Stimulated activated CD8-positive, alpha-beta memory T cell treated with anti-CD3 and anti-CD28 coated beads, Interleukin-12 subunit alpha, Interleukin-12 subunit beta, amount 100 ng/mL, for 4 hours (primary cell): ENCODE measurements around the gene TMEM14A.
"Not testable (repeated sequence)": the region's sequence is repeated elsewhere in the genome, so short reads cannot be mapped to it uniquely, and the experiment has no call there.

Experiments used
- DNase-seq: peaks from one replicate; pipeline ENCODE4 v3.0.0-alpha.2; 2020; ENCODE audit warnings: low read depth

TMEM14A gene

DNA sequence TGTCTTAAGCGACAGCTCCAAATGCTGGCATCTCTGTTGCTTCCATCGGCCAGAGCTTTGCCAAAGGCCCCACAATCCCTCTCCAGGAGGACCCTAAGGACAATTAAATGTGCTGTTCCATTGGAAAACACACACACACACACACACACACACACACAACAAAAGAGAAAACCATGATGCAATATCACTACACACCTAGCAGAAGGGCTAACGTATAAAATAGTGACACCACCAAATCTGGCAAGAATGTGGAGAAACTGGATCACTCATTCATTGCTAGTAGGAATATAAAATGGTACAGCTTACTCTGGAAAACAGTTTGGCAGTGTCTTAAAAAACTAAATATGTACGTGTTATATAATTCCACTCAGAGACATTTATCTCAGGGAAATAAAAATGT is 13.0 kb upstream of the TMEM14A start:
- no peak for DNase-seq

DNA sequence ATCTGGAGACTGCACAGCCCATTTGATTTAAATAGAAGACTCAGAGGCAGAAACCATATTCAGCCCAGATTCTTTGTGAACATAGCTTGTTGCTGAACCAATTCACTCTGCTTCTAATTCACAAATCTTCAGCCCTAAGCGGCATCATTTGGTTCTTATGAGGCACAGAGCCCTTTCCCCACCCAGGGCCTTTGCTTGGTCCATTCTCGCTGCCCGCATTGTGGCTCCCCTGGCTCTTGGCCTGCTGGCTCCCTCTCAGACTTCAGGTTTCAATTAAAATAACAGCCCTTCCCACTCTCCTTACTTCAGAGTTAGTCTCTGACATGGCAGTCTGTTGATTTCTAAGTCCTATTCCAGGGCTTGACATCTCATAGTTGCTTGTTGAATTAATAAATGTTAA is 9.4 kb upstream of the TMEM14A start:
- no peak for DNase-seq

DNA sequence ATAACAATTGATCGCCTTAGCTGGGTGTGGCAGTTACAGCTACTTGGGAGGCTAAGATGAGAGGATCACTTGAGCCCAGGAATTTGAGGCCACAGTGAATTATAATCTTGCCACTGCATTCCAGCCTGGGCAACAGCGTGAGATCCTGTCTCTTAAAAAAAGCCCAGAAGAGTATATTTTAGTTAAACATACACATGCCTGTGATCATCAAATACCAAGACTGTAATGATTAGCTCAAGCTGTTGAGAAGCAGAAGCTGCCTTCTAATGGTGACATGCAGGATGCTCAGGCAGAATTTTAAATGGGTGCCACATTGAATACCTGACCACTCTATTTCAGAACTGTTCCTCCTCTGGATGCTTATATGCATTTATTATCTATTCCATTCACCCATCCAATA is 8.9 kb upstream of the TMEM14A start:
- no peak for DNase-seq

GRCh38 chr6:52663120-52663935 is 7.6 kb upstream of the TMEM14A start:
- no peak for DNase-seq

DNA sequence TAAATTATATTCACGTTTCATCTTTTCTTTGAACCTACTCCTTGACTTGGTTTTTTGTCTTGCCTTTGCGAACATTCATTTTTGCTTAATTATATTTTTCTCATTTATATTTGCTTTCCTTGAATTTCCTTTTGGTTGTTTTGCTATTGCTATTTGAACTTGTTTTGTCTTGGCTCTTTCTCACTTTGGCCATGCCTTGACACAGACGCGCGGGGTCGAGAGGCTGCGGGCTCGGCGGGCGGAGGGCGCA is 7.1 kb upstream of the TMEM14A start:
- DNase-seq, result no peak

GRCh38 chr6:52664186-52664990 is 6.5 kb upstream of the TMEM14A start:
- DNase-seq, result peak; percentile 19

DNA sequence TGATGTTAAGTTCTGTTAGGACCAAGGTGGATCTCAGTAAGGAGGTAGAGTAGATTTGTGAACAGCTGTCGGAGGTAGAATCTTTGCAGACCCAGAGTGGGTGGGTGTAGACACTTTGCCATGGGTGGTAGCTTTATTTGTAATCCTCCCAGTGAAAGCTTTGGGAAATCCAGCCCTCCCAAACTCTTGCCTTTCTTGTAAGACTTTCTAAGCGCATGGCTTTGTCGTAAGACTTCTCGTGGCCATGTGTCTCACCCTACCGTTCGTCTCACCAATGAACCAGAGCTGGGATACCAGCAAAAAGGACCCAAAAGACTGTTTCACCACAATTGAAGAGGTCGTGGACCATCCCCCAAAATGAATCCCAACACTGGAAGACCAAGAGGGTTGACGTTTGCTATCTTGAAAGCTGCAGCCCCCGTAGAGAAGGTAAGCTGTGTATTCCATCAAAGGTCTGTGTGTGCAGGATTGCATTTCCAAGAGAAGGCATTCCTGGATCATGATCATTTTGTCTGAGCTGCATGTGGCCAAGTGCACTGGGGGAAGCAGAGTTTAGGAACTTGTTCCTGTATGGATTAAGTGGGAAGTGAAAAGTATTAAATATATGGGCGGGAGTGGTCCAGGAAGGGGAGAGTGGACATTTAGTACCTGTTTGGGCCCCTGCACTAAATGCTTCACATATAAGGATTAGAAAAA is 5.8 kb upstream of the TMEM14A start:
- no peak for DNase-seq

- no peak for DNase-seq
Observed at GRCh38 chr6:52666071-52666470, 4.8 kb upstream of the TMEM14A start.

DNA sequence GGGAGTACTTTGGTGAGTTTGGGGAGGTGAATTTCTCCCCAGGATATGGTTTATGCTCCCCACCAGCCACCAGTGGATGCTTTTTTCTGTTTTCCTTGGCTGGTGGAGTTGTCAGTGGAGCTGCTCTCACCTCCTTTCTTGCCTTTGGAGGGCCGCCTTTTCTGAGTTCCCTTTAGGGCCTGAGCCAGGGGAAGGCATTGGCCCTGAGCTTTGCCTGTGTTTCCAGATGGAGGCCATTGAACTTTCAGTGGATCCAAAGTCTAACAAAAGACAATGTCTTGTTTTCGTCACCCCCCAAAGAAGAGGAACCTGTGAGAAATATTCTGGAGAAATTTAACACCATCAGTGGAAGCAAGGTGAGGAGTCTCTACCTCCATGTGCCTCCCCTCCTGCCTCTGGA is 4.4 kb upstream of the TMEM14A start:
- DNase-seq, result no peak

- DNase-seq, result no peak
Observed at GRCh38 chr6:52667572-52667971, 3.3 kb upstream of the TMEM14A start.

- no peak for DNase-seq
Observed at GRCh38 chr6:52671676-52672075, 763 bp downstream of the TMEM14A start.

- DNase-seq, result no peak
Observed at GRCh38 chr6:52672412-52673025, 1.6 kb downstream of the TMEM14A start.

DNA sequence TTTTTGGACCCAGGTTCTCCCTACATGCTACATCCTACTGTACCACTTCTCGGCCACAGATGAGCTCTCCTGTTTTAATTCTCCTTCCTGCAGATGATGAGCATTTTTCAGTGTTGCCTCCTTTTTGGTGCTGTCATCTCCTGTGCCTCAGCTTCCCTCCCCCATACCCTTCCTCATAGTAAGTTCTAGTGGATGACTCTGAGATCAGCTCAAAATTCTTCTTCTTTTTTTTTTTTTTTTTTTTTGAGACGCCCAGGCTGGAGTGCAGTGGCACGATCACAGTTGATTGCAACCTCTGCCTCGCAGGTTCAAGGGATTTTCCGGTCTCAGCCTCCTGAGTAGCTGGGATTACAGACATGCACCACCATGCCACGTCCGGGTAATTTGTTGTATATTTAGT is 3.8 kb downstream of the TMEM14A start:
- DNase-seq, result no peak

DNA sequence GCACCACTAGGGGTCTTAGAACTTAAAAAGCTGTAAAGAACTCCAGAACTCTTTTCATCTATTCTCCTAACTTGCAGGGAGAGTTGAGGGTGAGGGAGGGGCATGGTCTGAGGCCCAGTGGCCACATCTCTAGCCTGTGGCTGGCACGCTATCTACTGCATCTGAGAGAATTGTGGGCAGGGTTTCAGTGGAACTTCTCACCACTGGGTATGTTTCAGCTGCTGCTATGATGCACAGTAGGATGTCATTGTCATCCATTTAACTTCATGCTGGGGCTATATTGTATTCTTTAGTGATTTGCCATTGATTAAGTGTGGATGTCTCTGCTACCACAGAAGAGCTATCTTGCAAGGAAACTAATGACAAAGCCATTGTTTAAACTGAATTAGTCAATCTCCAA is 4.5 kb downstream of the TMEM14A start:
- no peak for DNase-seq

GRCh38 chr6:52676631-52677030 is 5.7 kb downstream of the TMEM14A start:
- not testable (repeated sequence) for DNase-seq

DNA sequence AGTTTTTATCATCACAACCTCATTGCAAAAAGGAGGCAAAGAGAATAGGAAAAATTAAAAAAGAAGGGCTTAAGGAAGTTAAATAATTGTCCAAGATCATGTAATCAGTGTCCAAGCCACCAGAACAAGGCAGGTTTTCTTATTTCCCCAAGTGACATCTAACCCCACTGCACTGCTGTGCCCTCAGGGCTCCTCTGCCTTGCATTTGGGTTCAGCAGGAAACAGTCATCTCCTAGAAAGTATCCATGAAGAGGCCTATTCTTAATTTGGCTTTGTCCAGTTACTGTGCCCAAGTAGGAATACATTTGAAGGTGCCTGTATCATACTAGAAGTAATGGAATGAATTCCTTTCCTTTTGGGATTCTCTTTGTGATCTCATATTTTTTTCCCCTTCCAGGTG is 10.5 kb downstream of the TMEM14A start:
- no peak for DNase-seq

DNA sequence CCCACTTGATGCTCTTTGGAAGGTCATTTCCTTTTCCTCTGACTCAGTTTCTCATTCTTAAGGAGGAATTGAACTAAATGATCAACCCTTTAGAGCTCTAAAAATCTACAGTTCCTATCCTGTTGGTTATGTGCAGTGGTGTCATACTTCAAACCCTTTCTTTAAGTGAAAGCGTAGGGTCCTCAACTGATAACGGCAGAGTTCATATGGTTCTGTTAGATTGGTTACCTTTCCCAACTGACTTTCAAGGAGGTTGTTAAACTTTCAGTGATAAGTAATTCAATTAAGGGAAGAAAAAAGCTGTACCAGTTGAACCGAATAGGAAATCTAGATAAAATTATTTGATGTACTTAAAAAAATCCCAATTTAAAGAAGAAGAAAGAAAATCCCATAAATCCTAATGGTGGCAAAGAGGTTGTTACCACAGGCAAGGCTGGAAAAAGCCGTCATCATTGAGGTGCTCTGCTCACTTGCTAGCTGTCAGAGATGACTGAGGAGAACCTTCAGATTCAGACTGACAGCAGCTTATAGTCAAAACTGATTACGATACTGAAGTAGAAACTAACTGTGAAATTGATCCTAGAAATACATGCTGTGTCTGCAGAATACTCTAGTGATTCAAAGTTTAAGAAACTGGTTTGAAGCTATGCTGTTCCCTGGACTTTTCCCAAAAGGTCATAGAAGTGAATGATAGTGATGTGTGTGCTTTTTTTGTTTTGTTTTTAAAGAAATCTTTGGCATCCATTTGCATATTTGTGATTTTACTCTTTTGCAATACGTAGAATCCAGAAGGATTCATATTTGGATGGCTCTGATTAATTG is 16.2 kb downstream of the TMEM14A start:
- DNase-seq, result no peak

- DNase-seq, result no peak
Observed at GRCh38 chr6:52689857-52690256, 18.9 kb downstream of the TMEM14A start.

DNA sequence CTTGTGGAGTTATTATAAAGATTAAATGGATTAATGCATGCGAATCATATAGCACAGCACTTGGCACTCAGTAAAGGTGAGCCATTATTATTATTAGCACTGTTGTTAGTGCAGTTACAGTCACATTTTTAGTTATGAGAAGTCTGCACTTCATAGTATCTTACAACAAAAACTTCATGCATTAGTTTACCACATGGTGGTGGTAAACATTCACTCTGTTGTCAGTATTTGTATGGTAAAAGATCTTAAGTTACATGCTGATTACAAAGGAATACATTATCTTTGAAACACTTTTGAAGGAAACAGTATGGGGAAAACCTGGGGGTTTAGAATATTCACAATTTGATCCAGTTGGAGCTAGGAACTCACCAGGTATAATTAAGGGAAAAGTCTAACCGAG is 20.8 kb downstream of the TMEM14A start:
- no peak for DNase-seq

DNA sequence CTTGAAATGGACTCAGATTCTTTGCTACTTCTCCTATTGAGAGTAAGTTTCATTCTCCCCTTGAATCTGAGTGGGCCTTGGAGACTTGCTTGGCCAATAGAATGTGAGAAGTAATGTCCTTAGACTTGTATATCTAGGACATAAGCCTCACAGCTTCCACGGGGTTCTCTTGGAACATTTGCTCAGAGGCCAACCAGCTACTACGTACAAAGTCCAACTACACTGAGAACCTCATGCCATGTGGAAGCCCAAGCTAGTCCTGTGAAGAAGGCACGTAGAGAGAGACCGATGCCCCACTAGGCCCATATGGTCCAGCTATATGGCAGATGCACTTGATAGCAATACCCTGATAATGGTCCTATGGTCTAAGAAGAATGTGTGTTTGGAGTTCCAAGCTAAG is 22.9 kb downstream of the TMEM14A start:
- DNase-seq, result no peak

DNA sequence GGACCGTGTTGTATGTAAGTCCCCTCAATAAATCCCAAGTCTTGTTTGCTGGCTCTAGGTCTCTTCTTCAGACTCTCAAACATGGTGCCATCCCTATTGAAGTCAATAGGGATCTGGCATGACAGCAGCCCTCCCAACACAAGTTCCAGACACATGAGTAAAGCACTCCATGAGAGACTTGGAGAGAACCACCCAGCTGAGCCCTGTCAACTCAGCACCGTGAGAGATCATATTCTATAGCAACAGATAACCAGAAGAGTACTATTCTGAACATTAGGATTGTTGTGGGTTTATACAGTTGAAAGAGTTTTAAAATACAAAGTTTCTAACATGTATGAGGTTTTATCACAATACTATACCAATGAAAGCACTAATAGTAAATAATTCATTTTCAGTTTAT is 23.5 kb downstream of the TMEM14A start:
- DNase-seq, result no peak

- DNase-seq, result no peak
Observed at GRCh38 chr6:52696418-52696817, 25.5 kb downstream of the TMEM14A start.
